ENCODE measurements around the gene HOGA1. TPM values are rescaled to one million over a fixed set of nuclear protein-coding genes. Genes with fewer than 3 reads are reported as not detected.

HOGA1 gene
- total and polyA plus RNA-seq, 8 donors = 7.2 to 20.5 (median 9.5) TPM

DNA sequence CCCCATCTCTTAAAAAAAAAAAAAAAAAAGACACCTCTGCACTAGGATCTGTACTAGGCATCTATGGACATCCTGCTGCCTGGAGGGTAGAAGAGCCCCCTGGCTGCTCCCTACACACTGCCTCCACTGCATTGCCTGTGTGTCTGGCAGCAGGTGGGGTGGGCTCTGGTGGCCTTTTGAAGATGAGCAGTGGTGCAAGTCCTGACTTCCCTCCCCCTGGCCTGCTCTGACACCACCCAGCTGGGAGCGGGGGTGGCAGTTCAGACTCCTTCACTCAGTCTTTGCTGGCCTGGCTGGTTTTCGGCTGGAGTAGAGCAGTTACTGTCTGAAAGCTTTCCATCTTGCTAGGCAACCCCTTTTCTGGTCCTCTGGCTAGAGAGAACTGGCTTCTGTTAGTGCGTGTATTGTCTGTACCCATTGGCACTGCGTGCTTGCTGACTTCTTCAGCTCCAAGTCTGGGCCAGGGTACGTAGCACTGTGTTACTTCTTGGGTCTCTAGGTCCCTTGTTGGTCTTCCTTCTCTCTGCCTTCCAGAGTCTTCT is 23.0 kb downstream of the HOGA1 start:
- FAIRE-seq (no peak), ATAC-seq (no peak), DNase-seq (no peak)
- H3K27ac ChIP-seq = no peak overlapping the region
- H3K4me3 ChIP-seq = no peak overlapping the region
- no peaks in the 10 kb centered on the region for H3K9me3 ChIP-seq
- no peaks in the 10 kb centered on the region for H3K4me1 ChIP-seq
- no peaks in the 10 kb centered on the region for H3K36me3 ChIP-seq
- TF ChIP-seq, protein P1, sequence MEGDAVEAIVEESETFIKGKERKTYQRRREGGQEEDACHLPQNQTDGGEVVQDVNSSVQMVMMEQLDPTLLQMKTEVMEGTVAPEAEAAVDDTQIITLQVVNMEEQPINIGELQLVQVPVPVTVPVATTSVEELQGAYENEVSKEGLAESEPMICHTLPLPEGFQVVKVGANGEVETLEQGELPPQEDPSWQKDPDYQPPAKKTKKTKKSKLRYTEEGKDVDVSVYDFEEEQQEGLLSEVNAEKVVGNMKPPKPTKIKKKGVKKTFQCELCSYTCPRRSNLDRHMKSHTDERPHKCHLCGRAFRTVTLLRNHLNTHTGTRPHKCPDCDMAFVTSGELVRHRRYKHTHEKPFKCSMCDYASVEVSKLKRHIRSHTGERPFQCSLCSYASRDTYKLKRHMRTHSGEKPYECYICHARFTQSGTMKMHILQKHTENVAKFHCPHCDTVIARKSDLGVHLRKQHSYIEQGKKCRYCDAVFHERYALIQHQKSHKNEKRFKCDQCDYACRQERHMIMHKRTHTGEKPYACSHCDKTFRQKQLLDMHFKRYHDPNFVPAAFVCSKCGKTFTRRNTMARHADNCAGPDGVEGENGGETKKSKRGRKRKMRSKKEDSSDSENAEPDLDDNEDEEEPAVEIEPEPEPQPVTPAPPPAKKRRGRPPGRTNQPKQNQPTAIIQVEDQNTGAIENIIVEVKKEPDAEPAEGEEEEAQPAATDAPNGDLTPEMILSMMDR (IDR thresholded peaks at IDR 0.05) = no peak
- H3K27me3 ChIP-seq = no peaks in the 10 kb centered on the region
- WGBS, 2 donors = 95 to 97% methylated on average over 5 of the region's 5 CpGs
- intact Hi-C loops (cut with DNase I) = no loop called here

DNA sequence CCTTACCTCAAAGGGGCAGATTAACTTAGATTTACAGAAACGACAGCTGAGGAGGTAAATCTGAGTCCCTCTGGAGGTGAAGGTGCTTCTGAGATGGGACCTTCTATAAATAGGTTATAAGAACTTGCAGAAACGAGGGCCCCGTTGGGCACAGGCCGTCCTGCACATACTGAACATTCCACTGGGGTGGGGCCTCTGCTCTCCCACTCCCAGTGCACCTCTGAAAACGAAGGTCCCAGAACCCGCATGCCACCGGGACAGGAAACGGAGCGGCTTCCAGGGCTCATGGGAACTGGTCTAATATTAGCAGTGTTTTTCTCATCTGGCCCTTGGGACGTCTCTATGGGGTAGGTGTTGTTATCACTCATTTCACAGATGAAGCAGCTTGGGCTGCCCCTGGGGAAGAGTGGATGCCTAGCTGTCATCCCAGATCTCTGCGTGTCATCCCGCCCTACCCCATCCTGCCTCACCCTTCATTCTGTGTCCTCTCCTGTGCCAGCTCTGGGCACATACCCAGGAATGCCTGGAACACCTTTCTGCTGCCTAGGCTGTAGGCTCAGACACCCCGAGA is 24.9 kb downstream of the HOGA1 start:
- no peak for DNase-seq

DNA sequence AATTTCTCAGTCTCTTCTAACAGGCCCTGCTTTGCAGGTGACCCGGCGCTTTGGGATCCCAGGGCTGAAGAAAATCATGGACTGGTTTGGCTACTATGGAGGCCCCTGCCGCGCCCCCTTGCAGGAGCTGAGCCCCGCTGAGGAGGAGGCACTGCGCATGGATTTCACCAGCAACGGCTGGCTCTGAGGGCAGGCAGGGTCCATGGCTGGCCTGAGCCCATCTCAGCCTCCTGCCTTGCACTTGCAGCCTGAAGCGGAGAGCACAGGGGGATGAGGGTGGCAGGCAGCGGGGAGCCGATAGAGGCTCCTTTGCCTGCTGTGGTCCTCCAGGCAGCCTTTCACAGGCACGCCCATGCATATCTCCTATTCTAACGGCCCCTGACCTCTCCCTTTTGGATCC is 27.3 kb downstream of the HOGA1 start:
- Histone ChIP-seq H3K27me3 (no peaks in the 10 kb centered on the region), H3K27ac (no peak overlapping the region), H3K9me3 (no peaks in the 10 kb centered on the region), H3K4me3 (no peak overlapping the region), H3K4me1 (no peaks in the 10 kb centered on the region), H3K36me3 (no peaks in the 10 kb centered on the region)
- ATAC-seq (no peak), DNase-seq (no peak), FAIRE-seq (no peak)
- intact Hi-C loops (cut with DNase I) = no loop called here
- TF ChIP-seq, protein P1 (IDR thresholded peaks at IDR 0.05) = no peak
- WGBS, 2 donors = 85 to 89% methylated on average over 12 of the region's 12 CpGs

More for the DNA sequence above, 24.9 kb downstream of the HOGA1 start:
- Histone ChIP-seq H3K27ac (no peak overlapping the region), H3K4me3 (no peak overlapping the region), H3K36me3 (no peaks in the 10 kb centered on the region), H3K9me3 (no peaks in the 10 kb centered on the region), H3K4me1 (no peaks in the 10 kb centered on the region), H3K27me3 (no peaks in the 10 kb centered on the region)
- 83 to 84% methylated on average over 13 of the region's 13 CpGs for WGBS, 2 donors
- ATAC-seq = no peak
- TF ChIP-seq, protein P1 (IDR thresholded peaks at IDR 0.05) = no peak
- FAIRE-seq = no peak
- intact Hi-C loops (cut with DNase I) = no loop called here

DNA sequence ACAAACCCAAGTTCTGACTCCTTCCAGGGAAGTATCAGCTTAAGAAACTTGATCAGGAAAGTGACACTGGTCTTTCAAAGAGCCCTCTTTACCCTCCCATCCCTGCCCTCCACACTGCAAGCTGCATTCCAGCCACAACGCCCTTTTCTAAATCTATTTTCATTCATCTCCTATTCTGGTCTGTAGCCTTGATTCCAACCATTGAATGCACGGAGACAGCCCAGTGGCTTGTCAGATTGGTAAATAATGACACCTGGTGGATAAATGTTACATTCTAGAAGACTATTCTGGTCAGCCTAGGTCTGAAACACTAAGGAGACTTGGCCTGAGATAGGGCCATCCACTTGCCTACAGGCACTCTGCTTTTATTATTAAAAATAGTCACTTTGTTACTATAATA is 28.2 kb downstream of the HOGA1 start:
- no peaks in the 10 kb centered on the region for H3K4me1 ChIP-seq
- peak in 3 of 4 donors; percentile 76 to 90 (median 81) for ATAC-seq
- no peak overlapping the region for H3K4me3 ChIP-seq
- no peak for DNase-seq
- WGBS, 2 donors = 40 to 51% methylated on average over 2 of the region's 2 CpGs
- no peaks in the 10 kb centered on the region for H3K27me3 ChIP-seq
- TF ChIP-seq, protein P1 (IDR thresholded peaks at IDR 0.05) = no peak
- H3K9me3 ChIP-seq = no peaks in the 10 kb centered on the region
- intact Hi-C loops (cut with DNase I) = no loop called here
- FAIRE-seq = peak; percentile 17
- no peak overlapping the region for H3K27ac ChIP-seq
- no peaks in the 10 kb centered on the region for H3K36me3 ChIP-seq

DNA sequence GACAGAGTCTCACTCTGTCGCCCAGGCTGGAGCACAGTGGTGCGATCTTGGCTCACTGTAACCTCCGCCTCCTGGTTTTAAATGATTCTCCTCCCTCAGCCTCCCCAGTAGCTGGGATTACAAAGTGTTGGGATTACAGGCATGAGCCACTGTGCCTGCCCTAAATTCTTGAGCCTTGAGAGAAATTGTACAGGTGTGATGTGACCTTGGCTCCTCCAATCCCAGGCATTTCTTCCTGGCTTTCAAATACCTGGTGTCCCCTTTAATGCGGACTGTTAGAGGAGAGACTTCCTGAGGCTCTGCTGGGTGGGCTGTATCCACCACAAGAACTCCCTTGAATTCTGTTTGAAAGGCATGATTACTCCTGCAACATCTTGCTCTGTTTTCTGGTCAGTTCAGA is 34.1 kb downstream of the HOGA1 start:
- Histone ChIP-seq H3K27ac (no peak overlapping the region), H3K36me3 (no peaks in the 10 kb centered on the region), H3K27me3 (no peaks in the 10 kb centered on the region), H3K9me3 (no peaks in the 10 kb centered on the region), H3K4me3 (no peak overlapping the region), H3K4me1 (peaks cover 0 to 2% (median 0%) of the 10 kb centered on the region in 3 donors)
- FAIRE-seq (no peak), ATAC-seq (peak in 2 of 4 donors; percentile 57 to 82), DNase-seq (no peak)
- intact Hi-C loops (cut with DNase I) = no loop called here
- TF ChIP-seq, protein P1 (IDR thresholded peaks at IDR 0.05) = no peak
- WGBS, 2 donors = 77 to 80% methylated on average over 4 of the region's 4 CpGs

Measured in pancreas (tissue), 10 donors.